GM19463 (cell line): ENCODE results near the gene DCAF8.

ENCODE experiments used
- ATAC-seq: cut with Tn5 transposase; IDR thresholded peaks from one replicate; pipeline ENCODE4 v1.9.1; 2021; ENCODE audit warnings: mild to moderate bottlenecking, moderate library complexity; ENCODE audit not compliant: unreplicated experiment

DCAF8 gene

GRCh38 chr1:160227561-160227960 lies 34.8 kb downstream of the DCAF8 start:
- no peak for ATAC-seq

- ATAC-seq: no peak
Observed at GRCh38 chr1:160227034-160227433, 35.3 kb downstream of the DCAF8 start.

- no peak for ATAC-seq
Observed at GRCh38 chr1:160226623-160227022, 35.7 kb downstream of the DCAF8 start.

GRCh38 chr1:160225345-160225744 lies 37.0 kb downstream of the DCAF8 start:
- ATAC-seq: no peak

- no peak for ATAC-seq
Observed at GRCh38 chr1:160224606-160225005, 37.7 kb downstream of the DCAF8 start.

- ATAC-seq: no peak
Observed at GRCh38 chr1:160222546-160222945, 39.8 kb downstream of the DCAF8 start.

GRCh38 chr1:160221089-160221488 lies 41.3 kb downstream of the DCAF8 start:
- no peak for ATAC-seq

- ATAC-seq: no peak
Observed at GRCh38 chr1:160220301-160220700, 42.0 kb downstream of the DCAF8 start.

GRCh38 chr1:160219062-160219929 lies 43.1 kb downstream of the DCAF8 start:
- ATAC-seq: no peak

GRCh38 chr1:160217481-160218051 lies 44.8 kb downstream of the DCAF8 start:
- ATAC-seq: no peak

GRCh38 chr1:160216301-160216700 lies 46.0 kb downstream of the DCAF8 start:
- ATAC-seq: no peak

GRCh38 chr1:160214481-160215140 lies 47.7 kb downstream of the DCAF8 start:
- no peak for ATAC-seq

- no peak for ATAC-seq
Observed at GRCh38 chr1:160211046-160211790, 51.1 kb downstream of the DCAF8 start.

GRCh38 chr1:160210561-160210960 lies 51.8 kb downstream of the DCAF8 start:
- ATAC-seq: no peak

GRCh38 chr1:160209321-160210046 lies 52.9 kb downstream of the DCAF8 start:
- no peak for ATAC-seq

- ATAC-seq: no peak
Observed at GRCh38 chr1:160208557-160209320, 53.6 kb downstream of the DCAF8 start.

GRCh38 chr1:160207771-160208556 lies 54.4 kb downstream of the DCAF8 start:
- ATAC-seq: no peak

GRCh38 chr1:160207118-160207650 lies 55.2 kb downstream of the DCAF8 start:
- no peak for ATAC-seq
